Measurements from ENCODE around the gene KNCN. TPM values are rescaled to one million over a fixed set of nuclear protein-coding genes. Genes with fewer than 3 reads are reported as not detected.

The KNCN gene
- total and polyA plus RNA-seq, 5 donors from 2014 or later, result not detected

DNA sequence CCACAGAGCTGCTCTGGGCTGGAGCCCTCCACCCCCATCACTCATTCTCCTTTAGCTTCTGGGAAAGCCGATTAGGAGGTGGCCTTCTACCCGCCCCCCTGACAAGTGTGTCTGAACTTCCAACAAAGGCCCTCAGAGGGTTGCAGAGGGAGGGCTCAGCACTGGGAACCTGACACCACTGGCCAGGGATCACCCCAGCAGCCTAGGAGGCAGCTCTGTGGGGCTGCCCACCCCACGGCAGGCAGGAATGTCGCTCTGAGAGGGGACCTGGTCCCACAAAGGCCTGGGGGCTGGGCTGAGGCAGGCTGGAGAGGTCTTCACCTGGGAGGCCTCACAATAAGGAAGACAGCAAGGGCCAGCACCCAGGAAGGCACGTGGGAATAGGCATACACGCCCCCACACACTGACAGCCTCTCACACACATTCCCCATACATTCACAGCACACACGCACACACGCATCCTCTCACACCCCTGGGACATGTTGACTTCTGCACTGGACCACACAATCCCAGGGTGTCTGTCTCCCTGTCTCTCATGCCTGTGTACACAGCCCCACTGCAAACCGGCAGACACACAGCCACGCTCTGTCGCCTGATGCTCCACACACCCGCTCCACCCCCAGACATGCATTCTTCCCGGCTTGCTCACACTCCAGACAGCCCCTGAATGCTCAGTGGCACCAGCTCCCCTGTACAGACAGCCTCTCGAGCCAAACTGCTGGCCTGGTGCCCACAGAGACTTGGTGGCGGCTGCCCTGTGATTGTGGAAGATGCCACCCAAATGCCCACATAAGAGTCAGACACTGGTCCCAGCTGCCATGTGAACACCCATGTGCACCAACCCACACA is 31.2 kb downstream of the KNCN start:
- Mint-ChIP-seq H3K36me3 (no peaks in the 10 kb centered on the region), H3K27me3 (peaks cover 32% of the 10 kb centered on the region), H3K27ac (no peak overlapping the region), H3K4me1 (peaks cover 4 to 10% (median 9%) of the 10 kb centered on the region in 4 donors), H3K4me3 (no peak overlapping the region), H3K9me3 (no peaks in the 10 kb centered on the region)
- H3K9me3 ChIP-seq (ENCODE audit: control insufficient read depth in 2 of 2, low read length in 2 of 2), result no peaks in the 10 kb centered on the region
- H3K4me1 ChIP-seq (ENCODE audit: control insufficient read depth, insufficient read depth, low read length, poor library complexity, severe bottlenecking), result no peaks in the 10 kb centered on the region
- no peak overlapping the region for H3K4me3 ChIP-seq (ENCODE audit: low read depth, low read length)
- H3K27ac ChIP-seq (ENCODE audit: insufficient read depth, low read length, poor library complexity, severe bottlenecking), result no peak overlapping the region
- H3K27me3 ChIP-seq (ENCODE audit: control insufficient read depth, insufficient read depth, low read length), result no peaks in the 10 kb centered on the region
- no peak for DNase-seq
- no peaks in the 10 kb centered on the region for H3K36me3 ChIP-seq (ENCODE audit: control insufficient read depth, insufficient read depth, low read length)
- ATAC-seq (ENCODE audit: low read depth in 2 of 2), result no peak

GRCh38 chr1:46519209-46519608 is 32.2 kb downstream of the KNCN start:
- DNase-seq, result no peak
- H3K4me3 Mint-ChIP-seq, result no peak overlapping the region
- H3K9me3 Mint-ChIP-seq, result peaks cover 0 to 1% (median 0%) of the 10 kb centered on the region in 7 donors
- ATAC-seq (ENCODE audit: low read depth in 2 of 2), result no peak
- H3K27ac Mint-ChIP-seq, result no peak overlapping the region
- no peaks in the 10 kb centered on the region for H3K36me3 Mint-ChIP-seq
- H3K27me3 ChIP-seq (ENCODE audit: control insufficient read depth, insufficient read depth, low read length), result no peaks in the 10 kb centered on the region
- H3K27me3 Mint-ChIP-seq, result peaks cover 36% of the 10 kb centered on the region
- no peaks in the 10 kb centered on the region for H3K36me3 ChIP-seq (ENCODE audit: control insufficient read depth, insufficient read depth, low read length)
- H3K4me1 Mint-ChIP-seq, result peaks cover 4 to 10% (median 9%) of the 10 kb centered on the region in 4 donors
- no peaks in the 10 kb centered on the region for H3K9me3 ChIP-seq (ENCODE audit: control insufficient read depth in 2 of 2, low read length in 2 of 2)
- H3K4me3 ChIP-seq (ENCODE audit: low read depth, low read length), result no peak overlapping the region
- H3K27ac ChIP-seq (ENCODE audit: insufficient read depth, low read length, poor library complexity, severe bottlenecking), result no peak overlapping the region
- no peaks in the 10 kb centered on the region for H3K4me1 ChIP-seq (ENCODE audit: control insufficient read depth, insufficient read depth, low read length, poor library complexity, severe bottlenecking)

GRCh38 chr1:46517932-46518498 is 33.4 kb downstream of the KNCN start:
- H3K27me3 Mint-ChIP-seq, result peaks cover 42% of the 10 kb centered on the region
- no peak overlapping the region for H3K27ac ChIP-seq (ENCODE audit: insufficient read depth, low read length, poor library complexity, severe bottlenecking)
- no peaks in the 10 kb centered on the region for H3K36me3 Mint-ChIP-seq
- H3K36me3 ChIP-seq (ENCODE audit: control insufficient read depth, insufficient read depth, low read length), result no peaks in the 10 kb centered on the region
- H3K27me3 ChIP-seq (ENCODE audit: control insufficient read depth, insufficient read depth, low read length), result no peaks in the 10 kb centered on the region
- no peak overlapping the region for H3K27ac Mint-ChIP-seq
- no peak overlapping the region for H3K4me3 Mint-ChIP-seq
- peaks cover 0 to 1% (median 0%) of the 10 kb centered on the region in 7 donors for H3K9me3 Mint-ChIP-seq
- no peaks in the 10 kb centered on the region for H3K9me3 ChIP-seq (ENCODE audit: control insufficient read depth in 2 of 2, low read length in 2 of 2)
- DNase-seq (no peak), ATAC-seq (ENCODE audit: low read depth in 2 of 2) (no peak)
- H3K4me1 ChIP-seq (ENCODE audit: control insufficient read depth, insufficient read depth, low read length, poor library complexity, severe bottlenecking), result no peaks in the 10 kb centered on the region
- peaks cover 4 to 10% (median 9%) of the 10 kb centered on the region in 4 donors for H3K4me1 Mint-ChIP-seq
- no peak overlapping the region for H3K4me3 ChIP-seq (ENCODE audit: low read depth, low read length)

DNA sequence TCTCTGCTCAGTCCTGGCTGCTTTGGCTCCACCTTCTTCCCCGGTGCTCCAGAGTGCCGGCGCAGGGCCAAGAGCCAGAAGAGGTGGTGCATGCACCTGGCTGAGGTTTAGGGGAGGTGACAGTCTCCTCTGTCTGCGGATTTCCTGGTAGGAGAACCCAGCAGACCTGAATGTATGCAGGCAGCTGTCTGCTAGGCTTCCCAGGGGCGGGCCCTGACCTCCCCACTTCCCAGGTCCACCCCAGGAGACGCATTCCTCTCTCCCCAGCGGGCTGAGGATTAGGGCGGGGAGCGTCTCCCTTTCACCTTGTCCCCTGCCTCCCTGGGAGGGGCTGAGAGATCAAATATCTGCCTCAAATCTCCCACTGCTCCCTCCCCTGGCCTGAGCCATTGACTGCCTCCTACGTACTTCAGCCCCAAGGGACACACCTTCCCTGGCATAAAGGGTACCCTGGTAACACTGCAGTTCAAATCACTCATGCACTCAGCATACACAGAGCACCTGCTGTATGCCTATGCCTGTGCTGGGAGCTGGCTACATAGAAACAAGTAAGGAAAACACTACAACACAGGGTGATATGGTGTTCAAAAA is 34.3 kb downstream of the KNCN start:
- no peaks in the 10 kb centered on the region for H3K9me3 ChIP-seq (ENCODE audit: control insufficient read depth in 2 of 2, low read length in 2 of 2)
- H3K36me3 Mint-ChIP-seq, result no peaks in the 10 kb centered on the region
- no peak for DNase-seq
- no peak for ATAC-seq (ENCODE audit: low read depth in 2 of 2)
- H3K4me3 Mint-ChIP-seq, result no peak overlapping the region
- no peak overlapping the region for H3K4me3 ChIP-seq (ENCODE audit: low read depth, low read length)
- no peaks in the 10 kb centered on the region for H3K27me3 ChIP-seq (ENCODE audit: control insufficient read depth, insufficient read depth, low read length)
- peaks cover 45% of the 10 kb centered on the region for H3K27me3 Mint-ChIP-seq
- no peaks in the 10 kb centered on the region for H3K36me3 ChIP-seq (ENCODE audit: control insufficient read depth, insufficient read depth, low read length)
- H3K4me1 Mint-ChIP-seq, result peaks cover 2 to 8% (median 5%) of the 10 kb centered on the region in 4 donors
- H3K27ac ChIP-seq (ENCODE audit: insufficient read depth, low read length, poor library complexity, severe bottlenecking), result no peak overlapping the region
- H3K27ac Mint-ChIP-seq, result no peak overlapping the region
- H3K4me1 ChIP-seq (ENCODE audit: control insufficient read depth, insufficient read depth, low read length, poor library complexity, severe bottlenecking), result no peaks in the 10 kb centered on the region
- peaks cover 0 to 1% (median 0%) of the 10 kb centered on the region in 7 donors for H3K9me3 Mint-ChIP-seq

DNA sequence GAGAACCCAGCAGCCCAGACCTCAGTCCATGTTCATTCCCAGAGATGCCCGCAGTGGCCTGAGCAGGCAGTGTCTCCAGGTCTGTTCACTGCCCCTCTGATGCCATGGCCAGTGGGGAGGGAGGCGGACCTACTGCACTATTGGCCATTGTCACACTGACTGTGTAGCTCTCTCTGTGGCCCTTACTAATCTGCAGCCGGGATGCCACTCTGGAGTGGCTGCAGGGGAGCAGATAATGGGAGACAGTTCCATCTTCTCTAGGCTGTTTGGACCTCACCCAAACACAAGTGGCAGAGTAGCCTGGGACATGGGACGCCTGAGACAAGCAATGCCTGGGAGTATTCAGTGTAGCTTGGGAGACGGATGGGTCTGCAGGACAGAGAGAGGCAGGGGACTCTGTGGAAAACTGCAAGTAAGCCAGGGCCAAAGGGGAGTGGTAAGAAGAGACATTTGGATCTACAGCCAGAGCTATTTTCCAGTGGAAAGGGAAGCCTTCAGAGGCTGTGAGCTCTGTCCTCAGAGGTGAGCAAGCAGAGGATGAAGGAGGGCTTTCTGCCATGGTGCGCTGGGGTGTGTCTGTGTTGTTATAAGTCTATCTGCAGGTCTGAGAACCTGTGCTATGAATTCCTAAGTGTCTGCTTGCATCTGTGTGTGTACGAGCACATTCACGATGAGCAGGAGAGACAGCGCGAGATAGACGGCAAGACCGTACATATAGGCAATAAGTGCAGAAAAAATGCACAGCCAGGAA is 35.1 kb downstream of the KNCN start:
- no peaks in the 10 kb centered on the region for H3K36me3 Mint-ChIP-seq
- Histone ChIP-seq H3K4me3 (ENCODE audit: low read depth, low read length) (no peak overlapping the region), H3K27ac (ENCODE audit: insufficient read depth, low read length, poor library complexity, severe bottlenecking) (no peak overlapping the region), H3K36me3 (ENCODE audit: control insufficient read depth, insufficient read depth, low read length) (no peaks in the 10 kb centered on the region), H3K4me1 (ENCODE audit: control insufficient read depth, insufficient read depth, low read length, poor library complexity, severe bottlenecking) (no peaks in the 10 kb centered on the region), H3K9me3 (ENCODE audit: control insufficient read depth in 2 of 2, low read length in 2 of 2) (no peaks in the 10 kb centered on the region), H3K27me3 (ENCODE audit: control insufficient read depth, insufficient read depth, low read length) (no peaks in the 10 kb centered on the region)
- peaks cover 0 to 1% (median 0%) of the 10 kb centered on the region in 7 donors for H3K9me3 Mint-ChIP-seq
- no peak overlapping the region for H3K27ac Mint-ChIP-seq
- no peak for DNase-seq
- ATAC-seq (ENCODE audit: low read depth in 2 of 2), result no peak
- H3K27me3 Mint-ChIP-seq, result peaks cover 45% of the 10 kb centered on the region
- peaks cover 0 to 4% (median 2%) of the 10 kb centered on the region in 4 donors for H3K4me1 Mint-ChIP-seq
- H3K4me3 Mint-ChIP-seq, result no peak overlapping the region

DNA sequence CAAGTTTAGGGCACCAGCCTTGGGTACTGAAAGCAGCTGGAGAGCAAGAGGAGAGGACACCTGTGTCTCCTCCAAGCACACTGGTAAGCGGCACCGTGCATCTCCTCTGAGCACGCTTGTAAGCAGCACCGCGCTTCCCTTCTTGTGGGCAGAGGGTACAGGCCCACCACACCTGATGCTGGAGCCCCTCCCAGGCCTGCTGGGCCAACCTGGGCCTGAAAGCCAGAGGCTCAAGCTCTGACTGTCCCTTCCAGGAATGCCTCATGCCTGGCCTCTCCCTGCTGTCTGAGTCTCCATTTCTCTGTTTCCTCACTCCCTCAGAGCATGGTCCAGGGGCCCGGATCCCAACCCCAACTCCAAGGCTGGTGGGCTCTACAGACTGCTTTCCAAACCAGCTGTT is 35.9 kb downstream of the KNCN start:
- H3K9me3 ChIP-seq (ENCODE audit: control insufficient read depth in 2 of 2, low read length in 2 of 2), result no peaks in the 10 kb centered on the region
- no peak overlapping the region for H3K4me3 ChIP-seq (ENCODE audit: low read depth, low read length)
- Mint-ChIP-seq H3K4me3 (no peak overlapping the region), H3K4me1 (peaks cover 0 to 4% (median 2%) of the 10 kb centered on the region in 4 donors), H3K27me3 (peaks cover 45% of the 10 kb centered on the region), H3K27ac (no peak overlapping the region), H3K9me3 (peaks cover 0 to 1% (median 0%) of the 10 kb centered on the region in 7 donors), H3K36me3 (no peaks in the 10 kb centered on the region)
- ATAC-seq (ENCODE audit: low read depth in 2 of 2) (no peak), DNase-seq (no peak)
- no peaks in the 10 kb centered on the region for H3K36me3 ChIP-seq (ENCODE audit: control insufficient read depth, insufficient read depth, low read length)
- no peak overlapping the region for H3K27ac ChIP-seq (ENCODE audit: insufficient read depth, low read length, poor library complexity, severe bottlenecking)
- H3K27me3 ChIP-seq (ENCODE audit: control insufficient read depth, insufficient read depth, low read length), result no peaks in the 10 kb centered on the region
- no peaks in the 10 kb centered on the region for H3K4me1 ChIP-seq (ENCODE audit: control insufficient read depth, insufficient read depth, low read length, poor library complexity, severe bottlenecking)

- DNase-seq, result no peak
- no peaks in the 10 kb centered on the region for H3K4me1 ChIP-seq (ENCODE audit: control insufficient read depth, insufficient read depth, low read length, poor library complexity, severe bottlenecking)
- H3K27me3 ChIP-seq (ENCODE audit: control insufficient read depth, insufficient read depth, low read length), result no peaks in the 10 kb centered on the region
- H3K27ac ChIP-seq (ENCODE audit: insufficient read depth, low read length, poor library complexity, severe bottlenecking), result no peak overlapping the region
- no peaks in the 10 kb centered on the region for H3K36me3 ChIP-seq (ENCODE audit: control insufficient read depth, insufficient read depth, low read length)
- Mint-ChIP-seq H3K36me3 (no peaks in the 10 kb centered on the region), H3K27me3 (peaks cover 44% of the 10 kb centered on the region), H3K4me3 (no peak overlapping the region), H3K4me1 (peaks cover 0 to 2% (median under 1%) of the 10 kb centered on the region in 4 donors), H3K9me3 (peaks cover 0 to 1% (median 0%) of the 10 kb centered on the region in 7 donors), H3K27ac (no peak overlapping the region)
- ATAC-seq (ENCODE audit: low read depth in 2 of 2), result no peak
- no peaks in the 10 kb centered on the region for H3K9me3 ChIP-seq (ENCODE audit: control insufficient read depth in 2 of 2, low read length in 2 of 2)
- H3K4me3 ChIP-seq (ENCODE audit: low read depth, low read length), result no peak overlapping the region
Observed at GRCh38 chr1:46513536-46513935, 37.9 kb downstream of the KNCN start.

Data from CD4-positive, CD25-positive, alpha-beta regulatory T cell (primary cell).